NOMO-1 treated with dmso at 0.1 percent for 144 hours (cell line): ENCODE results near the gene ZNF836.

Experiments
- DNase-seq: peaks from one replicate; lab custom pipeline; 2025; ENCODE audit not compliant: unreplicated experiment; lab: John Stamatoyannopoulos, UW

Gene ZNF836

DNA sequence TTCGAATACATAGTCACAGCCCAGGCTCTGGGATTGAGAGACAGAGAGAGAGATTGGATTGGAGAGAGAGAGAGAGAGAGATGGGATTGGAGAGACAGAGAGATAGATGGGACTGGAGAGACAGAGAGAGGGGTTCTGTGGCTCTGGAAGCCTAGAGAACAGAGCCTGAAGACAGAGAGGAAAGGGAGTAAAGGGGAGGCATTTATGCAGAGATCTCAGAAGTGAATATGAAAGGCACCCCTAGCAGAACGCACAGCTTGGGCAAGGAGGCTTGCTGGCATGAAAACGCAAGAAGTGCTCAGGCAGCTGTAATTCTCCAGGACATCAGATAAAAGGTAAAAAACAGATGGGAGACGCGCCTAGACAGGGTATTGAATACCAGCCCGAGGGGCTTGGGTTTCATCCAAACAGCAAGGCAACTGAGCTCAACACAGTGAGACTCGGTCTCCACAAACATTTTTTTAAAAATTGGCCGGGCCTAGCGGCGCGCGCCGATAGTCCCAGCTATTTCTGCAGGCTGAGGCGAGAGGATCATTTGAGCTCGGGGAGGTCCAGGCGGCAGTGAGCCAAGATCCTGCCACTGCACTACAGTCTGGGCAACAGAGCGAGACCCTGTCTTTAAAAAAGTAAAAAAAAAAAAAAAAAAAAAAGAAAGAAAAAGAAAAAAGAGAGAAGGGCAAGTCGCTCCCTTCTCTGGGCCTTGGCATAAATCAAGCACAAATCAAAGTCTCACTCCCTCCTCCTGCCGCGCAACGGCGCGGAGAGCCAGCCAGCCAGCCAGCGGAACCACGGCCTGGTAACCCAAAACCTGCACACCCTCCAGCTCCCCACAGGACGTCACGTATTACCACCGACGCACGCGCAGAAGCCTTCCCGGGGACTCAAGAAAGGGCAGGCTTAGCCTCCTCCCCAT is 17.7 kb upstream of the ZNF836 start:
- DNase-seq, result no peak

- DNase-seq, result no peak
Measured at GRCh38 chr19:52187407-52187806, 16.0 kb upstream of the ZNF836 start.

DNA sequence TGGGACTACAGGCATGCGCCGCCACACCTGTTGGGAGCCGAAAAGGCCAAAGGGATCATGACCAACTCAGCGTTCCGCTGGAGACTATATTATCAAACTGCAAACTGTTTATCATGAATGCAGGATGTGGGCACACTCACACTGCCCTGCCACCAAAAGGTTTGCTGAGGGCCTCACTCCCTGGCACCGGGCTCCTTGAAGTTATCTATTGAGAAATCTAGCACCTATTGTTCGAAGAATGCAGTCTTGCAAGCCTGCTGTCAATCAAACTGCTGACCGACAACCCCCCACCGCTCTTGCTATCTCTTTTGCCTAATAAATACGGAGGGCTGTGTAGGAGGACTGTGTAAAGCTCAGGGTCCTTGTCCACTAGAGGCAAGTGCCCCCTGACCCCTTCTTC is 5.2 kb upstream of the ZNF836 start:
- no peak for DNase-seq

DNA sequence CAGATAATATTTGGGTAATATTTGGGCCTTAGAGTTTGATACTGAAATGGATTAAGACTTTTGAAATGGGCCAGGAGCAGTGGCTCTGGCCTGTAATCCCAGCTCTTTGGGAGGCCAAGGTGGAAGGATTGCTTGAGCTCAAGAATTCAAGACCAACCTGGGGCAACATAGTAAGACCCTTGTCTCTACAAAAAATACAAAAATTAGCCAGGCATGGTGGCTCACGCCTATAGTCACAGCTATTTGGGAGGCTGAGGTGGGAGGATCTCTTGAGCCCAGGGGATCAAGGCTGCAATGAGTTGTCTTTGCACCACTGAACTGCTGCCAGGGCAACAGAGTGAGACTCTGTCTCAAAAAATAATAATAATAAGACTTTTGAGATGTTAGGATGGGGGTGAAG is 926 bp upstream of the ZNF836 start:
- DNase-seq, result no peak

GRCh38 chr19:52170863-52171320 is 529 bp downstream of the ZNF836 start:
- no peak for DNase-seq

DNA sequence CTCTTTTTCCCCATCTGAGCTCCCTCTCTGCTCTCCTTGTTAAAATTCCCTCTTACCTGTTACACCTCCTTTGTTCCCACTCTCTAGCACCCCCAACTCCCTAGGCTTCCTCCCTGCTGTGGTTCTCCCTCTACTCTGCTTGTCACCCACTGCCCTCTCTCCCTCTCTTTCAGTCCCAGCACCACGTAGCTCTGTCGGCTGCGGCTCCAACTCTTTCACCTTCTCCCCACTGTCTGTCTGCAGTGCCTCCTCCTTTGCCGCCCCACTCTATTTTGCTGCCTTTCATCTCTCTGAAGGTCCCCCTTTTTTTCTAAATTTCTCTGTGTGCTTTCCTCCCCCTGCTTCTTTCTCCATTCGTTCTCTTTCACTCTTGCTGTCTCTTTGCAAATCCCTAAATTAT is 1.1 kb downstream of the ZNF836 start:
- DNase-seq, result no peak

- no peak for DNase-seq
Measured at GRCh38 chr19:52155596-52156359, 15.6 kb downstream of the ZNF836 start.

DNA sequence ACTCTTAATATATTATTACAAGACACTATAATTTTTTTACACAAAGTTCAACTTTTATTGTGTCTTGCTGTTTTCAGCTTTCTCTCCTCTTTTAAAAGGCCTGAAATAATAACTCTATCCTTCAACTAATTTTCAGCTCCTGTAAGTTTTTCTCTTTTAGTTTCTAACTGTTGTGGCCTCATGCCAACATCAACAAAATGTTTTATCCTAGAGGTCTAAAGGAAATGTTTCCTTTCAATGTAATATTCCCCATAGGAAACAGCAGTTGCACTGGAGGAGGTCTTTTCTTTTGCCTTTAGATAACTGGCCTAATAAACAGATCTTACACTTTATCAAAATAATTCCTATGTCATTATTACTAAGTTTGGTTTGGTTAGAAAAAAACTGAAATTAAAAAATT is 23.2 kb downstream of the ZNF836 start:
- DNase-seq, result no peak

DNA sequence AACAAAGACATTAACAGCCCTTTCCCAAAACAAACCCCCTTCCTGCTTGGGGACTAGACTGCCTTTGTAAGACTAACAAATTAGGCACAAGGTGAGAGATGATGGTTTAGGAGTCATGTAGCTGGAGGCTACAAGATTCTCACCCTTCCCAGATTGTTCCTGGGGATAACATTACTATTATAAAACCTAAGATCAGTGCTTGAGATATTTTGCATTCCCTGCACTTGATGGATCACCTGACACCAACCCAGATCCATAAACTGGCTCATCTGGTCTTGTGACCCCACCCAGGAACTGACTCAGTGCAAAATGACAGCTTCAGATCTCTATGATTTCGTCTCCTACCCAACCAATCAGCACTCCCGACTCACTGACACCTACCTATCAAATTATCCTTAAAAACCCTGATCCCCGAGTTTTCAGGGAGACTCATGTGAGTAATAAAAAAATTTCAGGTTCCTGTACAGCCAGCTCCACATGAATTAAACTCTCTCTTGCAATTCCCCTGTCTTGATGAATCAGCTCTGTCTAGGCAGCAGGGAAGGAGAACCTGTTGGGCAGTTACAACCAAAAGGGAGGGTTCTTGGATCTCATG is 29.3 kb downstream of the ZNF836 start:
- no peak for DNase-seq

DNA sequence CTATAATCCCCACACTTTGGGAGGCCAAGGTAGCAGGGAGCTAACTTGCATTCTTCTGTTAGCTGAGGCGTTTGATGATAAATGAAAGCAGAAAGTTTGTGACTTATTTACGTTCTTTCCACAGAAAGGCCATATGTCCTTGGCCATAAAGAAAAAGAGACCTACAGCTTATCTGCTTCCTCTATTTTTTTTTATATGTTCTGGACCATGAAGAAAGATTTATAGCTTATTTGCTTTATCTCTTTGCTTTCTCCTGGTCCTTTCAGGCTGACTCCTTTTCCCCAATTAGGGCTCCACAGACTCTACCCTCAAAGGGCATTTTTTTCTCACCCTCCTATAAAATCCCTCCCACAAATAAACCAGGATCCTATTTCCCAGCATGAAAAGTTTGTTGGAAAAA is 30.2 kb downstream of the ZNF836 start:
- no peak for DNase-seq

DNA sequence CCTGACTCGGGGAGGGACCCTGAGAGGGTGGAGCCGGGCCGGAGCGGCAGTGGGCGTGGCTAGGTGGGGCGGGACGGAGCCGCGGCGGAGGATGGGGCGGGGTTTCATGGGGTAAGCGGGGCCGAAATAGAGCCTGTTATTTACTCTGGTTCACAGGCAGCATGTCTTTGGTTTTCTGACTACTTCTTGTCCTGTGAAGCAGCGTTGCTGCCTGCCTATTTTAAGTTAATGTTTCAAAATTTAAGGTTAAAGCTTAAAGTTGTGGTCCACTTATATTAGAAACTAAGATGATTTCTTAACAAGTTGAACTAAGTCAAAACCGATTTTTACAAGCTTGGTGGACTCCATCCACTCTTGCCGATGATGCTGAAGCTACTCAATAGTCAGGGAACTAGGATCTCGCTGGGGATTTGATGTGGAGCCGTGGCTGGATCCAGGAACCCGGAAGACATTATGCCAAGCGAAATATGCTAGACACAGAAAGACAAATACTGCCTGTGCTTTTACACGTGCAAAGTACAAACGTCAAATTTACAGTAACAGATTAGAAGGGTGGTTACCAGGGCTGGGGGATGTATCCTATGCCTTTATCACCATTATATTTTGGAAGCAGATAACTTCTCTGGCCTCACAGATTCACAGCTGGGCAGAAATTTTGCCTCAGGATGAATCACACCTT is 31.2 kb downstream of the ZNF836 start:
- no peak for DNase-seq

DNA sequence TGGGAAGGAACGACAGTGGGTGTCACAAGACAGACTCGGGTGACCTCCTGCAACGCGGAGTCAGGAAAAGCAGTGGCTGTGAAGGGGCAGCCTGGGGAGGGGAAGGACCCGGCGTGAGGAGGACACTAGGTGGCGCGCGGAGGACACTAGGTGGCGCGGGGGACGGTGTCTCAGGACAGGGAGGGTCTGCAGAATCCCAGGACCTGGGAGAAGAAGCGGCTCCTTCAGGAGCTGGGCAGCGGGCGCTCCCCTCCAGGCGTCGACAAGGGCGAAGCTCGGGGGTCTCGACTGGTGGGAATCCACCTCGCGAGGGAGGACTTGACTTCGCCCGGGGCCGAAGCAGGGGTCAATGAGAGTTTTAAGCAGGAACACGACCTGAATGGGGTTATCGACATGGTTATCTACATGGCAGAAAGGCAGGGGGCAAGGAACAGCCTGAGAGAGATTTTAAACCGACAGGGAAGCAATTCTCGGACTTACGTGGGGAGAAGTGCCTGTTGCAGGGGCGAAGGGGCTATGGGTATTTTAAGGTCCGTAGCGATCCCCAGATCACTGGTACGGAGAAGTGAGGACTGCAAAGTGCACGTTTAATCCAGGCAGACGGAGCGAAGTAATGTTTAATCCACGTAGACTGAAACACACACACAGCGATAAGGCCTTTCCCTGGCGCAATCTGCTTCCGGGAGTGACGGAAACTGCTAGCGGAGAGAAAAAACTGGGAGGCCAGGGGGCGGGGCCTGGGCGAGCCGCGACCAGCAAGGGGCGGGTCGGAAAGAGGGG is 32.0 kb downstream of the ZNF836 start, which contains the start of gene ZNF616:
Gene ZNF616, minus strand, starts transcription at position 687 of the 780 bp plus-strand sequence. CDS start 9,426 bp downstream, outside the sequence.
- DNase-seq, result peak; percentile 95

GRCh38 chr19:52138983-52139251 is 32.5 kb downstream of the ZNF836 start:
- no peak for DNase-seq

DNA sequence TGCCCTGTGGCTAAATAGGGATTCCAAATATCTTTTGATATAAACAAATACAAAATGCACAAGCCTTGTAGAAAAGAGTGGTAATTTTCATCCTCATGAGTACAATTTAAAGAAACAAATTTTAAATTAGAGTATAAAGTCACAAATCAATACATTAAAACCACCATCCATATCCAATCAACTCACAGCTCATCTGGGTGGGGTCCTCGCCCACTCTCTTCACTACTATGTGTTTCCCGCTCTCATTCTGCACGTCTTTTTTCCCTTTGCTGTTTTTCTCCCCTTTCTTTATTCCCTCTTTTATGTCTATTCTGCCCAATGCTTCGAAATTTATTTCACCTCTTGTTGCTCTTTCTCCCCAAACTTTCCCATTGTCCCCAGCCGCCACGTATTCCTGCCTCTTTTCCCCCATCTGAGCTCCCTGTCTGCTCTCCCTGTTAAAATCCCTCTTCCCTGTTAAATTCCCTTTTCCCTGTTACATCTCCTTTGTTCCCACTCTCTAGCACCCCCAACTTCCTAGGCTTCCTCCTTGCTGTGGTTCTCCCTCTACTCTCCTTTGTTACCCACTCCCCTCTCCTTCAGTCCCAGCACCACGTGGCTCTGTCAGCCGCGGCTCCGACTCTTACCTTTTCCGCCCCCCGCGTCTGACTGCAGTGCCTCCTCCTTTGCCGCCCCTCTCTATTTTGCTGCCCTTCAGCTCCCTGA is 33.0 kb downstream of the ZNF836 start:
- DNase-seq, result peak; percentile 19

DNA sequence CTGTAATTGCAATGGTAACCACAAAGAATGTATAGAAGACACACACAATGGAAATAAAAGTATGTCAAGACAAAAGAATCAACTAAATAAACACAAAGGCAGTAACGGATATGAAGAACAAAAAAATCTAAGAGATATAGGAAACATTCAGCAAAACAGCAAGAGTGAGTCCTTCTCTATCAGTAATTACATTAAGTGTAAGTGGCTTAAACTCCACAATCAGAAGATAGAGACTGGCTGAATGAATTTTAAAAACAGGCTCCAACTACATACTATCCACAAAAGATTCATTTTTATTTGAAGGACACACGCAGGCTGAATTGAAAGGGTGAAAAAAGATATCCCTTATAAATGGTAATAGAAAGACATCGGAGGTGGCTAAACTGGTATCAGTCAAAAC is 51.1 kb downstream of the ZNF836 start:
- DNase-seq, result no peak

- no peak for DNase-seq
Measured at GRCh38 chr19:52115526-52116053, 55.8 kb downstream of the ZNF836 start.

DNA sequence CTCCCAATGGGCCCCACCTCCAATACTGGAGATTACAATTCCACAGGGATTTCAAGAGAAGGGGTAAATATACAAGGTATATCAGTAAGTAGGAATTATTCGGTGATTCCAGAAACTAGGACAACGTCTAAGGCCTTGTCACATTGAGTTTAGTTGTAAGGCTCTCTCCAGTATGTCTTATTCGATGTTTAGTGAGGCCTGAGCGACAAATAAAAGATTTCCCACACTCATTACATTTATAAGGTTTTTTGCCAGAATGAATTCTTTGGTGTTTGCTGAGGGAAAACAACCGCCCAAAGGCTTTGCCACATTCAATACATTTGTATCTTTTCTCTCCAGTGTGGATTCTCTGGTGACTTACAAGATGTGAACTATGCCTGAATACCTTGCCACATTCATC is 56.7 kb downstream of the ZNF836 start:
- no peak for DNase-seq

DNA sequence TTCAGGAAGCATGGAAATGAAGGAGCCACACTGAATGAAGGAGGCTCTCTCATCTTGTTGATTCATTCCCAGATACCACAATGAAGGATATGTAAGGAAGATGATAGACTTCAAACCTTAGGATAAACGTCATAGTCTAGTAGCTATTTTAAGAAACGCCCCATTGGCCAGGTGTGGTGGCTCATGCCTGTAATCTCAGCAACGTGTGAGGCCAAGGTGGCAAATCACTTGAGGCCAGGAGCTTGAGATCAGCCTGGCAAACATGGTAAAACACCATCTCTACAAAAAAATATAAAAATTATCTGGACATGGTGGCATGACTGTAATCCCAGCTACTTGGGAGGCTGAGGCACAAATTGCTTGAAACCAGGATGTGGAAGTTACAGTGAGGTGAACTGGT is 58.8 kb downstream of the ZNF836 start:
- no peak for DNase-seq

DNA sequence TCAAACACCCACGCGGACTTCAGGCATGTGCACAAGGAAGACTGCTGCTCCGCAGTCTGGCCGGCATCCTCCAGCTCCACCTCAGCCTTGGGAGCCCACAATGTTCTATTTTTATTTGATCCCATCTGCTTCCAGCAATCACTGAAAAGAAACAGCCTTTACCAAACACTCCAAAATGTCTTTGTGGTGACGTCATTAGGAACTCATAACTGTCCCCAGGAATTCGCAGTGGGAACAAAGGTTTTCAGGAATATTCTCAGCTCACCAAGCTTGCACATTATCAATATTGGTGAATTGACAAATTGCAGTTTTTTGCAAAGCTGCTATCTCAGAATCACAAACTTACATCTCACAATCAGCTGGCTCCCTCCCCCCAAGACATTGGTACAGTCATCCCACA is 60.6 kb downstream of the ZNF836 start:
- DNase-seq, result no peak
